Measurements from ENCODE around the gene NAA80.
A peak's percentile ranks its signal among the peaks of the same experiment; 100 is the strongest.
"Not testable (repeated sequence)": the region's sequence is repeated elsewhere in the genome, so short reads cannot be mapped to it uniquely, and the experiment has no call there.

Gene NAA80

GRCh38 chr3:50268703-50269451 is 30.3 kb downstream of the NAA80 start, which contains the start of gene SEMA3B:
SEMA3B (plus strand) TSS chr3:50269147; CDS start chr3:50269241, 94 bp downstream.
- DNase-seq = no peak

- DNase-seq = no peak
Measured at GRCh38 chr3:50268276-50268675, 30.9 kb downstream of the NAA80 start.

- no peak for DNase-seq
Measured at GRCh38 chr3:50267280-50267913, 31.8 kb downstream of the NAA80 start.

GRCh38 chr3:50266836-50267235 is 32.4 kb downstream of the NAA80 start:
- no peak for DNase-seq

GRCh38 chr3:50266017-50266416 is 33.2 kb downstream of the NAA80 start:
- DNase-seq = no peak

- DNase-seq = no peak
Measured at GRCh38 chr3:50265571-50265970, 33.6 kb downstream of the NAA80 start.

- DNase-seq = no peak
Measured at GRCh38 chr3:50264964-50265485, 34.2 kb downstream of the NAA80 start.

GRCh38 chr3:50264383-50264963 is 34.7 kb downstream of the NAA80 start:
- peak; percentile 8 for DNase-seq

- no peak for DNase-seq
Measured at GRCh38 chr3:50263478-50264382, 35.5 kb downstream of the NAA80 start.

- no peak for DNase-seq
Measured at GRCh38 chr3:50262778-50263177, 36.4 kb downstream of the NAA80 start.

- not testable (repeated sequence) for DNase-seq
Measured at GRCh38 chr3:50262200-50262599, 37.0 kb downstream of the NAA80 start.

- DNase-seq = no peak
Measured at GRCh38 chr3:50261505-50261904, 37.7 kb downstream of the NAA80 start.

- no peak for DNase-seq
Measured at GRCh38 chr3:50260942-50261441, 38.2 kb downstream of the NAA80 start.

- peak; percentile 65 for DNase-seq
Measured at GRCh38 chr3:50260027-50260941, 38.9 kb downstream of the NAA80 start.

- DNase-seq = no peak
Measured at GRCh38 chr3:50259432-50260026, 39.7 kb downstream of the NAA80 start.

GRCh38 chr3:50258979-50259378 is 40.2 kb downstream of the NAA80 start:
- DNase-seq = no peak

GRCh38 chr3:50258029-50258680 is 41.0 kb downstream of the NAA80 start:
- DNase-seq = no peak

GRCh38 chr3:50256978-50257890 is 42.0 kb downstream of the NAA80 start:
- DNase-seq = no peak

- peak; percentile 93 for DNase-seq
Measured at GRCh38 chr3:50255251-50255615, 44.0 kb downstream of the NAA80 start.

Data from NCI-H1105 treated with DMSO at 0.1 percent for 48 hours (cell line).